Measurements from ENCODE around the gene CASKIN2. TPM values are rescaled to one million over a fixed set of nuclear protein-coding genes. Genes with fewer than 3 reads are reported as not detected.

Gene CASKIN2
- total RNA-seq, 1 donor from 2014 or later: 30.3 TPM

GRCh38 chr17:75502072-75502720 is 13.1 kb downstream of the CASKIN2 start:
- Mint-ChIP-seq H3K27ac (ENCODE audit: unreplicated experiment) (no peak overlapping the region), H3K36me3 (ENCODE audit: low read depth) (peaks cover 11% of the 10 kb centered on the region)

DNA sequence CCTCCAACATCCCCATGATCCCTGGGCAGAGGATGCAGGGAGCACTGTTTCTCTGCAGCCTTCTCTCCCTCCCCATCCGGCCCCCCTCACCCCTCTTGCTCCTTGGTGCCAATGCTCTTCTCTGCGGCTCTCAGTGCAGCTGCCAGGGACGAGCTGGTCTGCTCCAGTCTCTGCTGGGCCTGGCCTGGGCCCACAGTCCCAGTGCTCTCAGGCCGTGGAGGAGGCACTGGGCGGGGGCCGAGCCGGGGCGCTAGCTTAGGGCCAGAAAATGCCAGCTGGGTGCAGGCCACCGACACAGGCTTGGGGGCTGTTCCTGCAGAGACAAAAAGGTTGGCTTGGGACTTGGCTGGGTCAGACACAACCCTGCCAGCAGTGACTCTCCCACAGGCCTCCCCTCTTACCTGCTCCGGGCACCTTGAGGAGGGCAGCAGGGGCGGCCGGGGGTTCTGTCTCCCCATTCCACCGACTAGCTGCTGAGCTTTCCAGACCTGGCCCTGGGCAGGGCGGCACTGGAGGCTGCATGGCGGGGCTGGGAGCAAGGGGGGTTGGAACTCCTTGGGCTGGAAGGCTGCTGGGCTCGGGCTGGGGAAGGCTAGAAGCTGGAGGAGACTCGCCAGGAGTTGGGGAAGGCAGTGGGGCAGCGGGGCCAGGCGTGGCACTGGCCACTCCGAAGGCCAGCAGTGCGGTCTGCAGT is 13.8 kb downstream of the CASKIN2 start:
- Mint-ChIP-seq H3K36me3 (ENCODE audit: low read depth) (peaks cover 9% of the 10 kb centered on the region), H3K27me3 (ENCODE audit: low read depth) (no peaks in the 10 kb centered on the region), H3K4me1 (ENCODE audit: low read depth) (no peaks in the 10 kb centered on the region), H3K9me3 (ENCODE audit: low read depth) (no peaks in the 10 kb centered on the region), H3K4me3 (ENCODE audit: unreplicated experiment) (no peak overlapping the region), H3K27ac (ENCODE audit: unreplicated experiment) (no peak overlapping the region)
- TF ChIP-seq, protein P1, sequence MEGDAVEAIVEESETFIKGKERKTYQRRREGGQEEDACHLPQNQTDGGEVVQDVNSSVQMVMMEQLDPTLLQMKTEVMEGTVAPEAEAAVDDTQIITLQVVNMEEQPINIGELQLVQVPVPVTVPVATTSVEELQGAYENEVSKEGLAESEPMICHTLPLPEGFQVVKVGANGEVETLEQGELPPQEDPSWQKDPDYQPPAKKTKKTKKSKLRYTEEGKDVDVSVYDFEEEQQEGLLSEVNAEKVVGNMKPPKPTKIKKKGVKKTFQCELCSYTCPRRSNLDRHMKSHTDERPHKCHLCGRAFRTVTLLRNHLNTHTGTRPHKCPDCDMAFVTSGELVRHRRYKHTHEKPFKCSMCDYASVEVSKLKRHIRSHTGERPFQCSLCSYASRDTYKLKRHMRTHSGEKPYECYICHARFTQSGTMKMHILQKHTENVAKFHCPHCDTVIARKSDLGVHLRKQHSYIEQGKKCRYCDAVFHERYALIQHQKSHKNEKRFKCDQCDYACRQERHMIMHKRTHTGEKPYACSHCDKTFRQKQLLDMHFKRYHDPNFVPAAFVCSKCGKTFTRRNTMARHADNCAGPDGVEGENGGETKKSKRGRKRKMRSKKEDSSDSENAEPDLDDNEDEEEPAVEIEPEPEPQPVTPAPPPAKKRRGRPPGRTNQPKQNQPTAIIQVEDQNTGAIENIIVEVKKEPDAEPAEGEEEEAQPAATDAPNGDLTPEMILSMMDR (IDR thresholded peaks at IDR 0.05): no peak
- DNase-seq (ENCODE audit: low spot score): no peak

More at GRCh38 chr17:75502072-75502720, 13.1 kb downstream of the CASKIN2 start:
- no peak for DNase-seq (ENCODE audit: low spot score)
- no peaks in the 10 kb centered on the region for H3K27me3 Mint-ChIP-seq (ENCODE audit: low read depth)
- TF ChIP-seq, protein P1 (IDR thresholded peaks at IDR 0.05): no peak
- H3K9me3 Mint-ChIP-seq (ENCODE audit: low read depth): no peaks in the 10 kb centered on the region
- no peaks in the 10 kb centered on the region for H3K4me1 Mint-ChIP-seq (ENCODE audit: low read depth)
- H3K4me3 Mint-ChIP-seq (ENCODE audit: unreplicated experiment): no peak overlapping the region

- no peak for DNase-seq (ENCODE audit: low spot score)
Measured at GRCh38 chr17:75500419-75501216, 14.7 kb downstream of the CASKIN2 start.

GRCh38 chr17:75499313-75500022 is 15.9 kb downstream of the CASKIN2 start:
- TF ChIP-seq, protein P1 (IDR thresholded peaks at IDR 0.05): no peak
- DNase-seq (ENCODE audit: low spot score): no peak
- H3K27me3 Mint-ChIP-seq (ENCODE audit: low read depth): no peaks in the 10 kb centered on the region
- no peak overlapping the region for H3K4me3 Mint-ChIP-seq (ENCODE audit: unreplicated experiment)
- peak overlapping the region; percentile 12 for H3K27ac Mint-ChIP-seq (ENCODE audit: unreplicated experiment)
- peaks cover 5% of the 10 kb centered on the region for H3K36me3 Mint-ChIP-seq (ENCODE audit: low read depth)
- H3K4me1 Mint-ChIP-seq (ENCODE audit: low read depth): no peaks in the 10 kb centered on the region
- H3K9me3 Mint-ChIP-seq (ENCODE audit: low read depth): no peaks in the 10 kb centered on the region

More at GRCh38 chr17:75500419-75501216, 14.7 kb downstream of the CASKIN2 start:
- TF ChIP-seq, protein P1 (IDR thresholded peaks at IDR 0.05): no peak
- H3K9me3 Mint-ChIP-seq (ENCODE audit: low read depth): no peaks in the 10 kb centered on the region
- no peak overlapping the region for H3K4me3 Mint-ChIP-seq (ENCODE audit: unreplicated experiment)
- H3K36me3 Mint-ChIP-seq (ENCODE audit: low read depth): peaks cover 4% of the 10 kb centered on the region
- no peaks in the 10 kb centered on the region for H3K27me3 Mint-ChIP-seq (ENCODE audit: low read depth)
- no peaks in the 10 kb centered on the region for H3K4me1 Mint-ChIP-seq (ENCODE audit: low read depth)
- no peak overlapping the region for H3K27ac Mint-ChIP-seq (ENCODE audit: unreplicated experiment)

Data from chondrocyte (in vitro differentiated cells).